ENCODE data around the gene GYS1. TPM values are rescaled to one million over a fixed set of nuclear protein-coding genes. Genes with fewer than 3 reads are reported as not detected.
A peak's percentile ranks its signal among the peaks of the same experiment; 100 is the strongest.

The GYS1 gene
- total RNA-seq, 1 donor from 2014 or later, result 25.5 TPM

DNA sequence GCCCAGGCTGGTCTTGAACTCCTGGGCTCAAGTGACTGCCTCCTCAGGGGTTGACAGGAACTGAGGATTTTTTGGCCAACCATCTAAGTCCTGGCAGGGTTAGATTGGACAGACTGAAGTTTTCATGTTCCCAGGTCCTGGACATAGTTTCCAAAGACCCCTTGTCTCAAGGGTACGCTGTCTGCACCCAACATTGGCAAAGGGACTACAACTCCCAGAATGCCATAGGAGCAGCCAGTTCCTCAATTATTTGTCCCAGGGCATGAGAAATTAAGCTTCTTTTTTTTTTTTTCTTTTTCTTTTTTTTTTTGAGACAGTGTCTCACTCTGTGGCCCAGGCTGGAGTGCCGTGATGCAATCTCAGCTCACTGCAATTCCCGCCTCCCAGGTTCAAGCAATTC, 6.9 kb downstream of the GYS1 start:
- TF ChIP-seq, protein P1, sequence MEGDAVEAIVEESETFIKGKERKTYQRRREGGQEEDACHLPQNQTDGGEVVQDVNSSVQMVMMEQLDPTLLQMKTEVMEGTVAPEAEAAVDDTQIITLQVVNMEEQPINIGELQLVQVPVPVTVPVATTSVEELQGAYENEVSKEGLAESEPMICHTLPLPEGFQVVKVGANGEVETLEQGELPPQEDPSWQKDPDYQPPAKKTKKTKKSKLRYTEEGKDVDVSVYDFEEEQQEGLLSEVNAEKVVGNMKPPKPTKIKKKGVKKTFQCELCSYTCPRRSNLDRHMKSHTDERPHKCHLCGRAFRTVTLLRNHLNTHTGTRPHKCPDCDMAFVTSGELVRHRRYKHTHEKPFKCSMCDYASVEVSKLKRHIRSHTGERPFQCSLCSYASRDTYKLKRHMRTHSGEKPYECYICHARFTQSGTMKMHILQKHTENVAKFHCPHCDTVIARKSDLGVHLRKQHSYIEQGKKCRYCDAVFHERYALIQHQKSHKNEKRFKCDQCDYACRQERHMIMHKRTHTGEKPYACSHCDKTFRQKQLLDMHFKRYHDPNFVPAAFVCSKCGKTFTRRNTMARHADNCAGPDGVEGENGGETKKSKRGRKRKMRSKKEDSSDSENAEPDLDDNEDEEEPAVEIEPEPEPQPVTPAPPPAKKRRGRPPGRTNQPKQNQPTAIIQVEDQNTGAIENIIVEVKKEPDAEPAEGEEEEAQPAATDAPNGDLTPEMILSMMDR (IDR thresholded peaks at IDR 0.05; ENCODE audit: insufficient read depth, low read length, severe bottlenecking), result no peak
- H3K27me3 ChIP-seq (ENCODE audit: control insufficient read depth, insufficient read depth, low read length), result no peaks in the 10 kb centered on the region
- DNase-seq (ENCODE audit: low read depth), result no peak
- no peak for FAIRE-seq
- peaks cover 39% of the 10 kb centered on the region for H3K36me3 ChIP-seq (ENCODE audit: control insufficient read depth, insufficient read depth, low read length)
- no peak overlapping the region for H3K4me3 ChIP-seq (ENCODE audit: low read depth, low read length)

DNA sequence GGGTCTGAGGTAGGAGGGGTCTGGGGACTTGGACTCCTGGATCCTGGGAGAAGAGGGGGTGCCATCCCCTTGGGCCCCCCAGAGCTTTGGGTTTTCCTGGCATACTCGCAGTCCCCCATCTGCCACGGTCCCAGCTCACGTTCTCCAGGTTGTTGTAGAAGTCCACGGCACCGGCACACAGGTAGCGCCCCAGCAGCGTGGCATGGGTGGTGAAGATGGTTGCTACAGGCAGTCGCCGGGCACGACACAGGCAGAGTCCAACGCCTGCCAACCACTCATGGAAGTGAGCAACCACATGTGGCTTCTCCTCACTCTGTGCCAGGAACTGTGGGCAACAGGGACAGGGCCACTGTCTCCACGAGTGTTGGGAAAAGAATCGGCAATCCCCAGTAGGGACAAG, 7.4 kb downstream of the GYS1 start:
- peak; percentile 18 for FAIRE-seq
- Histone ChIP-seq H3K4me3 (ENCODE audit: low read depth, low read length) (no peak overlapping the region), H3K27me3 (ENCODE audit: control insufficient read depth, insufficient read depth, low read length) (no peaks in the 10 kb centered on the region), H3K36me3 (ENCODE audit: control insufficient read depth, insufficient read depth, low read length) (peaks cover 37% of the 10 kb centered on the region)
- TF ChIP-seq, protein P1 (IDR thresholded peaks at IDR 0.05; ENCODE audit: insufficient read depth, low read length, severe bottlenecking), result no peak
- no peak for DNase-seq (ENCODE audit: low read depth)

DNA sequence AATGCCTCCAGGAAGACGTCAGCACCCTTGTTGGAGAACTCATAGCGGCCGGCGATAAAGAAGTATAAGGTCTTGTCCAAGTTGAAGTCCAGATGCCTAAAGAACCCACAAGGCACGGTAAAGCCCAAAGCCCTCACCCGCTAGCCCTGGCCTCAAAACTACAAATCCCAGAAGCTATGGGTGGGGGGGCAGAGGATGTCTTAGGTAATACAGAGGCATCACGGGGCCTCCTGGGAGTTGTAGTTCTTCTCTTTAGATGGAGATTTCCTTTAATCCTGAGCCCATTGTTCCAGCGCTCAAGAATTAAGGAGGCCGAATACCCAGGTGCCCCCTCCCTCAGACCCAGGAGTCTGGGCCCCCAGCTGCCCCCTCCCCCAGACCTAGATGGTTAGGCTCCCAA, 10.8 kb downstream of the GYS1 start:
- Histone ChIP-seq H3K4me3 (ENCODE audit: low read depth, low read length) (no peak overlapping the region), H3K27me3 (ENCODE audit: control insufficient read depth, insufficient read depth, low read length) (no peaks in the 10 kb centered on the region), H3K36me3 (ENCODE audit: control insufficient read depth, insufficient read depth, low read length) (peaks cover 27% of the 10 kb centered on the region)
- no peak for FAIRE-seq
- DNase-seq (ENCODE audit: low read depth), result no peak
- TF ChIP-seq, protein P1 (IDR thresholded peaks at IDR 0.05; ENCODE audit: insufficient read depth, low read length, severe bottlenecking), result no peak

DNA sequence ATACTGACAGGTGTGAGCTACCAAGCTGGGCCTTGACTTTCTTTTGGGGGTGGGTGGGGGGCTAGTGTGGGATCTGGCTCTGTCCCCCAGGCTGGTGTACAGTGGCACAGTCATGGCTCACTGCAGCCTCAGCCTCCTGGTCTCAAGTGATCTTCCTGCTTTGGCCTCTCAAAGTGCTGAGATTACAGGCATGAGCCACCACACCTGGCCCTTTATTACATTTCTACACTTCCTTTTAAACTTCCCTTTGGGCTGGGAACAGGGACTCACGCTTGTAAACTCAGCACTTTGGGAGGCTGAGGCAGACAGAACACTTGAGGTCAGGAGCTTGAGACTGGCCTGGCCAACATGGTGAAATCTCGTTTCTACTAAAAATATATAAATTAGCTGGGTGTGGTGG, 16.0 kb downstream of the GYS1 start:
- H3K4me3 ChIP-seq (ENCODE audit: low read depth, low read length), result no peak overlapping the region
- H3K36me3 ChIP-seq (ENCODE audit: control insufficient read depth, insufficient read depth, low read length), result peaks cover 18% of the 10 kb centered on the region
- FAIRE-seq (no peak), DNase-seq (ENCODE audit: low read depth) (no peak)
- H3K27me3 ChIP-seq (ENCODE audit: control insufficient read depth, insufficient read depth, low read length), result no peaks in the 10 kb centered on the region
- TF ChIP-seq, protein P1 (IDR thresholded peaks at IDR 0.05; ENCODE audit: insufficient read depth, low read length, severe bottlenecking), result no peak

DNA sequence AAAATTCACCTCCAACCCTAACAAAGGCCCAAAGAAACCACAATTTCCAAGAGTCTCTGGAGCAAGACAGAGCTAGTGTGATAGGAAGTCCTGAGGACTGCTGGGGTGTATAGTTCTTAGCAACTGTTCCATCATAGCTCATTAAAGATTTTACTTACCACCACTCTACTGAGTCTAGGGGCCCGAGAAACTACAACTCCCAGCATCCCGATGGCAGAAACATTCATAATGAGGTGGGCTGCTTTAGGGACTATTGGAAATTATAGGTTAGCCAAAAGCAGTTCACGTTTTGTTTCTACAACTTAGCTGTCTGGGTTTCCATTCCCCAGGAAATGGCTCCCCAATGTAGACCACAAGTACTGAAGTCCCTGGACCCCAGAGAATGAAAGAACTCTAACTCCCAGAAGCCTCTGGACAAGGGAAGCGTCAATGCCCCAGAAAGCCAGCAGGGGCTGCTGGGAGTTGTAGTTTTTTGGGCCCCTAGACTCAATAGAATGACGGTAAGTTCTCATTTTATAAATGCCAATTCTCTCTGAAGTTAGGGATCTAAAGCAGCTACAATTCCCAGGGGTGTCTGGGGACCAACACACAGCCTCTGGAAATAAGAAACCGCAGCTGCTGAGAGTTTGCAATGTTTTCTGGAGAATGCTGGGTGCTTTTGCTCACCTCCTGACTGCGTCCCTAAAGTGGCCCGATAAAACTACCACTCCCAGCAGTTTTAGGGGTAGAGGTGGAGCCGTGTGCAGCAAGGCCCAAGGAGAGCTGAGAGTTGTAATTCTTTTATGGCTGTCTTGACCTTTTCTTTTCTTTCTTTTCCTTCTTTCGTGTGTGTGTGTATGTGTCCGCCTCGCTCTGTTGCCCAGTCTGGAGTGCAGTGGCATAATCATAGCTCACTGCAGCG, 16.9 kb downstream of the GYS1 start:
- Histone ChIP-seq H3K36me3 (ENCODE audit: control insufficient read depth, insufficient read depth, low read length) (peaks cover 12% of the 10 kb centered on the region), H3K4me3 (ENCODE audit: low read depth, low read length) (no peak overlapping the region), H3K27me3 (ENCODE audit: control insufficient read depth, insufficient read depth, low read length) (no peaks in the 10 kb centered on the region)
- no peak for FAIRE-seq
- TF ChIP-seq, protein P1 (IDR thresholded peaks at IDR 0.05; ENCODE audit: insufficient read depth, low read length, severe bottlenecking), result no peak
- DNase-seq (ENCODE audit: low read depth), result no peak
